HEK293 (cell line): ENCODE results near the gene HMGCLL1.

Experiments
- CTCF ChIA-PET: fragments of 350-600 bp; formaldehyde crosslinking; extraction: SDS; loops from one replicate; lab custom pipeline; 2021; ENCODE audit warnings: antibody characterized with exemption; lab: Yijun Ruan, JAX
- POLR2A ChIA-PET: fragments of 300-600 bp; formaldehyde crosslinking; extraction: SDS; loops from one replicate; lab custom pipeline; 2020; ENCODE audit warnings: antibody characterized with exemption, inconsistent platforms; lab: Yijun Ruan, JAX
- H3K27ac ChIP-seq: fragments of 200-500 bp; sonication (Bioruptor generic); 2 replicates; pipeline ENCODE4 v1.5.1; 2014; ENCODE audit warnings: low read depth, low read length, control low read depth, inconsistent platforms; ENCODE audit errors: extremely low read depth
- H3K36me3 ChIP-seq, 2 experiments: fragments of 200-500 bp in 1 of 2; sonication (Bioruptor generic) in 1 of 2; 1 replicate in 1 of 2; 2 replicates in 1 of 2; pipeline ENCODE4 v1.5.1; 2014 to 2017; ENCODE audit warnings: inconsistent platforms in 2 of 2, low read length in 2 of 2; ENCODE audit not compliant: control insufficient read depth in 2 of 2, insufficient read depth in 1 of 2
- H3K4me1 ChIP-seq: fragments of 200-500 bp; sonication (Bioruptor generic); 2 replicates; pipeline ENCODE4 v1.5.1; 2014; ENCODE audit warnings: mild to moderate bottlenecking, low read length, inconsistent platforms; ENCODE audit not compliant: control insufficient read depth, insufficient read depth
- H3K4me3 ChIP-seq: 2 replicates; pipeline ENCODE4 v1.5.1; 2011; ENCODE audit warnings: low read depth, mild to moderate bottlenecking, control low read depth, low read length, moderate library complexity
- H3K9me3 ChIP-seq: fragments of 200-500 bp; sonication (Bioruptor generic); 2 replicates; pipeline ENCODE4 v1.5.1; 2014; ENCODE audit warnings: low read depth, low read length, inconsistent platforms; ENCODE audit not compliant: control insufficient read depth, insufficient read depth
- ELK4 ChIP-seq: IDR thresholded peaks from 2 replicates; pipeline ENCODE4 v1.6.1; 2011; ENCODE audit warnings: mild to moderate bottlenecking, low read depth, low read length, borderline replicate concordance
- GFI1B ChIP-seq: fragments of 450-650 bp; formaldehyde crosslinking; IDR thresholded peaks from 2 replicates; pipeline ENCODE4 v1.5.1; 2016; ENCODE audit warnings: missing biosample characterization, missing genetic modification characterization
- HOXC10 ChIP-seq: sonication (generic); formaldehyde crosslinking; IDR thresholded peaks from 2 replicates; pipeline ENCODE4 v1.8.1; 2023; ENCODE audit warnings: mild to moderate bottlenecking, missing genetic modification reagents
- IKZF3 ChIP-seq: fragments of 450-650 bp; IDR thresholded peaks from 2 replicates; pipeline ENCODE4 v1.5.0; 2018; ENCODE audit warnings: missing biosample characterization, mild to moderate bottlenecking, missing genetic modification characterization, moderate library complexity
- MYNN ChIP-seq: fragments of 450-650 bp; formaldehyde crosslinking; IDR thresholded peaks from 2 replicates; pipeline ENCODE4 v1.5.1; 2016; ENCODE audit warnings: missing biosample characterization, missing genetic modification characterization, borderline replicate concordance
- TSHZ1 ChIP-seq: fragments of 450-650 bp; formaldehyde crosslinking; IDR thresholded peaks from 2 replicates; pipeline ENCODE4 v1.5.1; 2016; ENCODE audit warnings: missing biosample characterization, missing genetic modification characterization, borderline replicate concordance
- ZBTB17 ChIP-seq: fragments of 450-650 bp; formaldehyde crosslinking; IDR thresholded peaks from 2 replicates; pipeline ENCODE4 v1.5.1; 2016; ENCODE audit warnings: missing biosample characterization, missing genetic modification characterization
- ZBTB49 ChIP-seq: fragments of 450-650 bp; formaldehyde crosslinking; IDR thresholded peaks from 2 replicates; pipeline ENCODE4 v1.5.1; 2016; ENCODE audit warnings: missing biosample characterization, missing genetic modification characterization, low read depth
- ZNF26 ChIP-seq: fragments of 450-650 bp; formaldehyde crosslinking; IDR thresholded peaks from 2 replicates; pipeline ENCODE4 v1.5.1; 2016; ENCODE audit warnings: missing biosample characterization, missing genetic modification characterization
- ZNF423 ChIP-seq: fragments of 450-650 bp; formaldehyde crosslinking; IDR thresholded peaks from 2 replicates; pipeline ENCODE4 v1.5.1; 2016; ENCODE audit warnings: missing biosample characterization, missing genetic modification characterization
- ZNF518A ChIP-seq: fragments of 450-650 bp; formaldehyde crosslinking; conservative IDR thresholded peaks from 2 replicates; pipeline ENCODE4 v1.5.1; 2016; ENCODE audit warnings: low read depth, missing biosample characterization, missing genetic modification characterization
- ZNF830 ChIP-seq: fragments of 450-650 bp; IDR thresholded peaks from 2 replicates; pipeline ENCODE4 v1.5.0; 2018; ENCODE audit warnings: missing biosample characterization, missing genetic modification characterization, low read depth, mild to moderate bottlenecking, moderate library complexity
- ZXDB ChIP-seq: fragments of 450-650 bp; formaldehyde crosslinking; IDR thresholded peaks from 2 replicates; pipeline ENCODE4 v1.5.1; 2016; ENCODE audit warnings: missing biosample characterization, missing genetic modification characterization
- TF ChIP-seq, protein P1 (sequence below): fragments of 450-650 bp; formaldehyde crosslinking; IDR thresholded peaks from 2 replicates; pipeline ENCODE4 v1.5.1; 2016; ENCODE audit warnings: missing biosample characterization, missing genetic modification characterization, borderline replicate concordance

Gene HMGCLL1

GRCh38 chr6:55528624-55529023, 50.4 kb downstream of the HMGCLL1 start (continued):
- TF ChIP-seq ZNF26 (tag by site-specific recombination) (no peak), ZNF423 (tag by site-specific recombination) (no peak), ZXDB (tag by site-specific recombination) (no peak), ZBTB17 (no peak), MYNN (no peak), TSHZ1 (tag by site-specific recombination) (no peak)
- TF ChIP-seq, protein P1, sequence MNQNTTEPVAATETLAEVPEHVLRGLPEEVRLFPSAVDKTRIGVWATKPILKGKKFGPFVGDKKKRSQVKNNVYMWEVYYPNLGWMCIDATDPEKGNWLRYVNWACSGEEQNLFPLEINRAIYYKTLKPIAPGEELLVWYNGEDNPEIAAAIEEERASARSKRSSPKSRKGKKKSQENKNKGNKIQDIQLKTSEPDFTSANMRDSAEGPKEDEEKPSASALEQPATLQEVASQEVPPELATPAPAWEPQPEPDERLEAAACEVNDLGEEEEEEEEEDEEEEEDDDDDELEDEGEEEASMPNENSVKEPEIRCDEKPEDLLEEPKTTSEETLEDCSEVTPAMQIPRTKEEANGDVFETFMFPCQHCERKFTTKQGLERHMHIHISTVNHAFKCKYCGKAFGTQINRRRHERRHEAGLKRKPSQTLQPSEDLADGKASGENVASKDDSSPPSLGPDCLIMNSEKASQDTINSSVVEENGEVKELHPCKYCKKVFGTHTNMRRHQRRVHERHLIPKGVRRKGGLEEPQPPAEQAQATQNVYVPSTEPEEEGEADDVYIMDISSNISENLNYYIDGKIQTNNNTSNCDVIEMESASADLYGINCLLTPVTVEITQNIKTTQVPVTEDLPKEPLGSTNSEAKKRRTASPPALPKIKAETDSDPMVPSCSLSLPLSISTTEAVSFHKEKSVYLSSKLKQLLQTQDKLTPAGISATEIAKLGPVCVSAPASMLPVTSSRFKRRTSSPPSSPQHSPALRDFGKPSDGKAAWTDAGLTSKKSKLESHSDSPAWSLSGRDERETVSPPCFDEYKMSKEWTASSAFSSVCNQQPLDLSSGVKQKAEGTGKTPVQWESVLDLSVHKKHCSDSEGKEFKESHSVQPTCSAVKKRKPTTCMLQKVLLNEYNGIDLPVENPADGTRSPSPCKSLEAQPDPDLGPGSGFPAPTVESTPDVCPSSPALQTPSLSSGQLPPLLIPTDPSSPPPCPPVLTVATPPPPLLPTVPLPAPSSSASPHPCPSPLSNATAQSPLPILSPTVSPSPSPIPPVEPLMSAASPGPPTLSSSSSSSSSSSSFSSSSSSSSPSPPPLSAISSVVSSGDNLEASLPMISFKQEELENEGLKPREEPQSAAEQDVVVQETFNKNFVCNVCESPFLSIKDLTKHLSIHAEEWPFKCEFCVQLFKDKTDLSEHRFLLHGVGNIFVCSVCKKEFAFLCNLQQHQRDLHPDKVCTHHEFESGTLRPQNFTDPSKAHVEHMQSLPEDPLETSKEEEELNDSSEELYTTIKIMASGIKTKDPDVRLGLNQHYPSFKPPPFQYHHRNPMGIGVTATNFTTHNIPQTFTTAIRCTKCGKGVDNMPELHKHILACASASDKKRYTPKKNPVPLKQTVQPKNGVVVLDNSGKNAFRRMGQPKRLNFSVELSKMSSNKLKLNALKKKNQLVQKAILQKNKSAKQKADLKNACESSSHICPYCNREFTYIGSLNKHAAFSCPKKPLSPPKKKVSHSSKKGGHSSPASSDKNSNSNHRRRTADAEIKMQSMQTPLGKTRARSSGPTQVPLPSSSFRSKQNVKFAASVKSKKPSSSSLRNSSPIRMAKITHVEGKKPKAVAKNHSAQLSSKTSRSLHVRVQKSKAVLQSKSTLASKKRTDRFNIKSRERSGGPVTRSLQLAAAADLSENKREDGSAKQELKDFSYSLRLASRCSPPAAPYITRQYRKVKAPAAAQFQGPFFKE (tag by site-specific recombination) = no peak
- TF ChIP-seq, all 188 proteins: peak for 0

- H3K9me3 ChIP-seq = no peaks in the 10 kb centered on the region
- no peaks in the 10 kb centered on the region for H3K4me1 ChIP-seq
- POLR2A ChIA-PET = no interaction called here
- H3K36me3 ChIP-seq = no peaks in the 10 kb centered on the region
- no peak overlapping the region for H3K27ac ChIP-seq
- H3K4me3 ChIP-seq = no peak overlapping the region
- CTCF ChIA-PET = no interaction called here
- TF ChIP-seq ZNF518A (tag by site-specific recombination) (no peak), ZNF830 (no peak), IKZF3 (tag by site-specific recombination) (no peak), ZBTB49 (tag by site-specific recombination) (no peak), HOXC10 (CRISPR knock-in tag) (no peak), ELK4 (no peak), GFI1B (no peak)
These were observed 54.6 kb downstream of the HMGCLL1 start for GRCh38 chr6:55524441-55524840.
